Measurements from ENCODE around the gene ZEB1. TPM values are rescaled to one million over a fixed set of nuclear protein-coding genes. Genes with fewer than 3 reads are reported as not detected.

Gene ZEB1
- total RNA-seq, 1 donor from 2014 or later: 85.4 TPM

DNA sequence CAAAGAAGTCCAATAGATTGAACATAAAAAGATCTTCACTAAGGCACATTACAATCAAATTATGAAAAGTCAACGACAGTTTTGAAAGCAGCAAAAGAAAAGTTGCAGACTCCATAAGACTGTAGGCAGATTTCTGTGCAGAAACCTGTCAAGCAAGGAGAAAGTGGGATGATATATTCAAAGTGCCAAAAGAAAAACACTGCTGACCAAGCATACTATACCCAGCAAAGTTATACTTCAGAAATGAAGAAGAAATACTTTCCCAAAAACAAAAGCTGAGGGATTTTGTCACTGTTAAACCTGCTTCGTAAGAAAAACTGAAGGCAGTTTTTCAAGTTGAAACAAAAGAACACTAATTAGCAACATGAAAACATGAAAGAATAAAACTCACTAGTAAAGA is 145.5 kb downstream of the ZEB1 start:
- Histone ChIP-seq H3K36me3 (peaks cover 82% of the 10 kb centered on the region), H3K4me1 (no peaks in the 10 kb centered on the region), H3K4me3 (no peak overlapping the region), H3K27me3 (ENCODE audit: low read depth) (no peaks in the 10 kb centered on the region), H3K9me3 (replicated peaks) (peaks cover 34% of the 10 kb centered on the region), H3K27ac (replicated peaks) (no peak overlapping the region)
- TF ChIP-seq, protein P1, sequence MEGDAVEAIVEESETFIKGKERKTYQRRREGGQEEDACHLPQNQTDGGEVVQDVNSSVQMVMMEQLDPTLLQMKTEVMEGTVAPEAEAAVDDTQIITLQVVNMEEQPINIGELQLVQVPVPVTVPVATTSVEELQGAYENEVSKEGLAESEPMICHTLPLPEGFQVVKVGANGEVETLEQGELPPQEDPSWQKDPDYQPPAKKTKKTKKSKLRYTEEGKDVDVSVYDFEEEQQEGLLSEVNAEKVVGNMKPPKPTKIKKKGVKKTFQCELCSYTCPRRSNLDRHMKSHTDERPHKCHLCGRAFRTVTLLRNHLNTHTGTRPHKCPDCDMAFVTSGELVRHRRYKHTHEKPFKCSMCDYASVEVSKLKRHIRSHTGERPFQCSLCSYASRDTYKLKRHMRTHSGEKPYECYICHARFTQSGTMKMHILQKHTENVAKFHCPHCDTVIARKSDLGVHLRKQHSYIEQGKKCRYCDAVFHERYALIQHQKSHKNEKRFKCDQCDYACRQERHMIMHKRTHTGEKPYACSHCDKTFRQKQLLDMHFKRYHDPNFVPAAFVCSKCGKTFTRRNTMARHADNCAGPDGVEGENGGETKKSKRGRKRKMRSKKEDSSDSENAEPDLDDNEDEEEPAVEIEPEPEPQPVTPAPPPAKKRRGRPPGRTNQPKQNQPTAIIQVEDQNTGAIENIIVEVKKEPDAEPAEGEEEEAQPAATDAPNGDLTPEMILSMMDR (IDR thresholded peaks at IDR 0.05; ENCODE audit: borderline replicate concordance): no peak
- DNase-seq: no peak
- intact Hi-C loops (cut with micrococcal nuclease): no loop called here

DNA sequence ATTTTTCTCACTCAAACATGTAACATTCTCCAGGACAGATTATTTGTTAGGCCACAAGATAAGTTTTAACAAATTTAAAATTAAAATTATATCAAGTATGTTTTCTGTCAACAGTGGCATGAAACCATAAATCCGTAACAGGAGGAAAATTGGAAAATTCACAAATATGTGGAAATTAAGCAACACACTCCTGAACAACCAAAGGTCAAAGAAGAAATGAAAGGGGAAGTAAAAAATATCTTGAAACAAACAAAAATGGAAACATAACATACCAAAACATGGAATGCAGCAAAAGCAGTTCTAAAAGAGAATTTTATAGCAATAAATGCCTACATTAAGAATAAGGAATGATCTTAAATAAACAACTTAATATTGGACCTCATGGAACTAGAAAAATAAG is 147.3 kb downstream of the ZEB1 start:
- peaks cover 78% of the 10 kb centered on the region for H3K36me3 ChIP-seq
- H3K27ac ChIP-seq (replicated peaks): no peak overlapping the region
- peaks cover 34% of the 10 kb centered on the region for H3K9me3 ChIP-seq (replicated peaks)
- TF ChIP-seq, protein P1 (IDR thresholded peaks at IDR 0.05; ENCODE audit: borderline replicate concordance): no peak
- H3K4me3 ChIP-seq: no peak overlapping the region
- no peaks in the 10 kb centered on the region for H3K27me3 ChIP-seq (ENCODE audit: low read depth)
- no peak for DNase-seq
- intact Hi-C loops (cut with micrococcal nuclease): no loop called here
- H3K4me1 ChIP-seq: no peaks in the 10 kb centered on the region

DNA sequence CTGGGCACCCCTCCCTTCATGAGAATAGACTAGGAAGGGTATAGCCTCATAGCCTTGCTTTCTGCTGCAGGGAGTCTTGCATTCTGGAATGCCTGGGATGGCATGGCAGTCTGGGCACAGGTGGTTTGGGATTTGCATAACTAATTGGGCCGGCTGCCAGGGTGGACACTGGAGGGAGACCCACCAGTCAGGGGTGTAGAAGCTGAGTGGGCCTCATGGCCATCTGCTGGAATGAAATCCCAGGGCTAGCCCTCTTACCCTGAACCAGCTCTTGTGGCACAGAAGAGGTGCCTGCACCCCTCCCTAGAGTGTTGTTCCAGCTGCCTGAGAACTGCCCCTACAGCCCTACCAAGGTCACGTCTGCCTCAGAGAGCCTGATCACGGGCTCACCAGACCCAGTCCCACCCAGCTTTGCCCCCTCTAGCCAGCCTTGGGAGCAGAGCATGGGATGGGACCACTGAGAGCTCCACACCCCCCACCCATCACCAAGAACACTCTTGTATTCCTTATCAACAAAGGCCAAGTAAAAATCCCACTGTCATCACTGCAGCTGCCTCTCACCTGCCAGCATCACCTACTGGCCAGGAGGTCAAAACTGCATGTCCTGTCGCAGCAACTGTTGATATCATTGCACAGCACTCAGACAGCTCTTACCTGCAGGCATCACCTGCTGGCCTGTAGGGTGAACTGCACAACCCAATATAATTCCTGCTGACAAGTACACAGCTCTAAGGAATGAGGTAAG is 148.9 kb downstream of the ZEB1 start:
- intact Hi-C loops (cut with micrococcal nuclease): no loop called here
- Histone ChIP-seq H3K27me3 (ENCODE audit: low read depth) (no peaks in the 10 kb centered on the region), H3K4me3 (no peak overlapping the region), H3K27ac (replicated peaks) (no peak overlapping the region), H3K4me1 (no peaks in the 10 kb centered on the region), H3K9me3 (replicated peaks) (peaks cover 32% of the 10 kb centered on the region), H3K36me3 (peaks cover 61% of the 10 kb centered on the region)
- no peak for DNase-seq
- TF ChIP-seq, protein P1 (IDR thresholded peaks at IDR 0.05; ENCODE audit: borderline replicate concordance): peak; percentile 67

DNA sequence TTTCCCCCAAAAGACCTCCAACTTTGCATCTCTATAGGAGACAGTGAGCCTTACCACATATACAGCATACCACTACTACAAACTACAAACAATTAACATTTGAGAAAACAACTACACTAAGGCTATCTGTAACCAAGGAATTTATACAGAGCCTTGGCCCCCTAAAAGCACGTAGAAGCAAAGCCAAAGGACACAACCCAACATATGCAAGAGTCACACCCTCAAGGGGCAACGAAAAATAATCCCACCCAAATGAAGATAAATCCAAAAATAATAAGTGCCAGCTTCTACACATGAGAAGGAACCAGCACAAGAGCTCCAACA is 149.5 kb downstream of the ZEB1 start:
- Histone ChIP-seq H3K27me3 (ENCODE audit: low read depth) (no peaks in the 10 kb centered on the region), H3K36me3 (peaks cover 56% of the 10 kb centered on the region), H3K4me1 (no peaks in the 10 kb centered on the region), H3K9me3 (replicated peaks) (peaks cover 26% of the 10 kb centered on the region), H3K4me3 (no peak overlapping the region), H3K27ac (replicated peaks) (no peak overlapping the region)
- TF ChIP-seq, protein P1 (IDR thresholded peaks at IDR 0.05; ENCODE audit: borderline replicate concordance): no peak
- no peak for DNase-seq
- intact Hi-C loops (cut with micrococcal nuclease): no loop called here

DNA sequence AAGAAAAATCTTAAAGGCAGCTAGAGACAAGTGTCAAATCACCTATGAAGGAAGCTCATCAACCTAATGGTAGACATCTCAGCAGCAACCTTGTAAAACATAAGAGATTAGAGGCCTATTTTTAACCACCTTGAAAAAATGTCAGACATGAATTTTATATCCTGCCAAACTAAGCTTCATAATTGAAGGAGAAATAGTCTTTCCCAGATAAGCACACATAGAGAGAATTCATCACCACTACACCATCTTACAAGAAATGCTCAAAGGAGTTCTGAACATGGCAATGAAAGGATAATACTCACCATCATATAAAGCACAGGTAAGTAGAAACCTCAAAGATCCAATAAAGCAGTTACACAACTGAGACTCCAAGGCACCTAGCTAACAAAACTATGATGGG is 156.5 kb downstream of the ZEB1 start:
- TF ChIP-seq, protein P1 (IDR thresholded peaks at IDR 0.05; ENCODE audit: borderline replicate concordance): no peak
- Histone ChIP-seq H3K36me3 (peaks cover 9% of the 10 kb centered on the region), H3K27me3 (ENCODE audit: low read depth) (no peaks in the 10 kb centered on the region), H3K4me3 (no peak overlapping the region), H3K27ac (replicated peaks) (no peak overlapping the region), H3K9me3 (replicated peaks) (peaks cover 26% of the 10 kb centered on the region), H3K4me1 (no peaks in the 10 kb centered on the region)
- DNase-seq: no peak
- intact Hi-C loops (cut with micrococcal nuclease): no loop called here

All from left ventricle myocardium inferior (tissue), 1 donor.